SK-N-SH treated with all-trans-retinoic acid at 6 μM for 48 hours (cell line): ENCODE results near the gene PTPRN2.

Source experiments
- ATAC-seq: fragments of 200-7000 bp; cut with Tn5 transposase; 3 replicates; pipeline ENCODE4 v1.9.1; 2020; ENCODE audit warnings: mild to moderate bottlenecking, moderate library complexity
- ARNTL ChIP-seq: fragments of 450-650 bp; formaldehyde crosslinking; IDR thresholded peaks from 2 replicates; pipeline ENCODE4 v1.5.0; 2020; ENCODE audit warnings: low read depth, mild to moderate bottlenecking, moderate library complexity, borderline replicate concordance
- BACH2 ChIP-seq: fragments of 250-450 bp; sonication (Bioruptor Pico); IDR thresholded peaks from 2 replicates; pipeline ENCODE4 v1.9.0; 2021; ENCODE audit warnings: mild to moderate bottlenecking, borderline replicate concordance
- CSDC2 ChIP-seq: fragments of 250-450 bp; sonication (Bioruptor Pico); IDR thresholded peaks from 2 replicates; pipeline ENCODE4 v1.5.0; 2020; ENCODE audit warnings: mild to moderate bottlenecking, moderate library complexity
- ESRRG ChIP-seq: fragments of 250-450 bp; sonication (Bioruptor Pico); IDR thresholded peaks from 2 replicates; pipeline ENCODE4 v1.6.1; 2021; ENCODE audit warnings: mild to moderate bottlenecking
- GLIS3 ChIP-seq: fragments of 250-450 bp; sonication (Bioruptor Pico); IDR thresholded peaks from 2 replicates; pipeline ENCODE4 v1.5.0; 2020; ENCODE audit warnings: mild to moderate bottlenecking, moderate library complexity
- ISL1 ChIP-seq: fragments of 250-450 bp; sonication (Bioruptor Pico); IDR thresholded peaks from 2 replicates; pipeline ENCODE4 v2.1.2; 2022; ENCODE audit warnings: mild to moderate bottlenecking, moderate library complexity
- OSR1 ChIP-seq: fragments of 250-450 bp; sonication (Bioruptor Pico); IDR thresholded peaks from 2 replicates; pipeline ENCODE4 v1.8.0; 2022; ENCODE audit warnings: moderate library complexity, mild to moderate bottlenecking, inconsistent platforms
- PPARA ChIP-seq: fragments of 250-450 bp; sonication (Bioruptor Pico); IDR thresholded peaks from 2 replicates; pipeline ENCODE4 v1.5.0; 2020; ENCODE audit warnings: mild to moderate bottlenecking, borderline replicate concordance
- SNAI2 ChIP-seq: fragments of 250-450 bp; sonication (Bioruptor Pico); IDR thresholded peaks from 2 replicates; pipeline ENCODE4 v1.5.0; 2020; ENCODE audit warnings: mild to moderate bottlenecking, moderate library complexity
- TCF4 ChIP-seq: fragments of 250-450 bp; sonication (Bioruptor Pico); IDR thresholded peaks from 2 replicates; pipeline ENCODE4 v1.8.0; 2021; ENCODE audit warnings: mild to moderate bottlenecking, moderate library complexity, borderline replicate concordance
- TOX ChIP-seq: fragments of 250-450 bp; sonication (Bioruptor Pico); IDR thresholded peaks from 2 replicates; pipeline ENCODE4 v1.8.0; 2021; ENCODE audit warnings: mild to moderate bottlenecking, moderate library complexity, borderline replicate concordance
- TSHZ2 ChIP-seq: fragments of 250-450 bp; sonication (Bioruptor Pico); IDR thresholded peaks from 2 replicates; pipeline ENCODE4 v1.5.0; 2020; ENCODE audit warnings: mild to moderate bottlenecking, moderate library complexity
- ZFP3 ChIP-seq: fragments of 250-450 bp; sonication (Bioruptor Pico); IDR thresholded peaks from 2 replicates; pipeline ENCODE4 v1.5.0; 2020; ENCODE audit warnings: mild to moderate bottlenecking, moderate library complexity
- ZFP30 ChIP-seq: fragments of 450-650 bp; formaldehyde crosslinking; IDR thresholded peaks from 2 replicates; pipeline ENCODE4 v1.5.0; 2022; ENCODE audit warnings: mild to moderate bottlenecking, moderate library complexity
- ZNF565 ChIP-seq: fragments of 450-650 bp; formaldehyde crosslinking; conservative IDR thresholded peaks from 2 replicates; pipeline ENCODE4 v1.5.0; 2020; ENCODE audit warnings: low read depth, mild to moderate bottlenecking, moderate library complexity
- ZNF70 ChIP-seq: fragments of 450-650 bp; formaldehyde crosslinking; IDR thresholded peaks from 2 replicates; pipeline ENCODE4 v1.5.0; 2020; ENCODE audit warnings: mild to moderate bottlenecking, moderate library complexity
- ZNF8 ChIP-seq: fragments of 450-650 bp; formaldehyde crosslinking; IDR thresholded peaks from 2 replicates; pipeline ENCODE4 v1.5.0; 2020; ENCODE audit warnings: mild to moderate bottlenecking, moderate library complexity
- TF ChIP-seq, protein P1 (sequence below): fragments of 250-450 bp; sonication (Bioruptor Pico); IDR thresholded peaks from 2 replicates; pipeline ENCODE4 v1.8.0; 2020; ENCODE audit warnings: mild to moderate bottlenecking, moderate library complexity, borderline replicate concordance
- TF ChIP-seq, protein P2 (sequence below): fragments of 250-450 bp; sonication (Bioruptor Pico); IDR thresholded peaks from 2 replicates; pipeline ENCODE4 v1.5.1; 2021; ENCODE audit warnings: mild to moderate bottlenecking, moderate library complexity

PTPRN2 gene

GRCh38 chr7:157676001-157676400 is 911.6 kb downstream of the PTPRN2 start:
- TF ChIP-seq PPARA (CRISPR knock-in tag) (no peak), ZNF8 (no peak), ZNF565 (CRISPR knock-in tag) (no peak), CSDC2 (no peak), ARNTL (no peak), SNAI2 (CRISPR knock-in tag) (no peak), ZNF70 (CRISPR knock-in tag) (no peak), GLIS3 (CRISPR knock-in tag) (no peak)
- TF ChIP-seq, protein P1, sequence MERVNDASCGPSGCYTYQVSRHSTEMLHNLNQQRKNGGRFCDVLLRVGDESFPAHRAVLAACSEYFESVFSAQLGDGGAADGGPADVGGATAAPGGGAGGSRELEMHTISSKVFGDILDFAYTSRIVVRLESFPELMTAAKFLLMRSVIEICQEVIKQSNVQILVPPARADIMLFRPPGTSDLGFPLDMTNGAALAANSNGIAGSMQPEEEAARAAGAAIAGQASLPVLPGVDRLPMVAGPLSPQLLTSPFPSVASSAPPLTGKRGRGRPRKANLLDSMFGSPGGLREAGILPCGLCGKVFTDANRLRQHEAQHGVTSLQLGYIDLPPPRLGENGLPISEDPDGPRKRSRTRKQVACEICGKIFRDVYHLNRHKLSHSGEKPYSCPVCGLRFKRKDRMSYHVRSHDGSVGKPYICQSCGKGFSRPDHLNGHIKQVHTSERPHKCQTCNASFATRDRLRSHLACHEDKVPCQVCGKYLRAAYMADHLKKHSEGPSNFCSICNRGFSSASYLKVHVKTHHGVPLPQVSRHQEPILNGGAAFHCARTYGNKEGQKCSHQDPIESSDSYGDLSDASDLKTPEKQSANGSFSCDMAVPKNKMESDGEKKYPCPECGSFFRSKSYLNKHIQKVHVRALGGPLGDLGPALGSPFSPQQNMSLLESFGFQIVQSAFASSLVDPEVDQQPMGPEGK: no peak
- TF ChIP-seq, protein P2, sequence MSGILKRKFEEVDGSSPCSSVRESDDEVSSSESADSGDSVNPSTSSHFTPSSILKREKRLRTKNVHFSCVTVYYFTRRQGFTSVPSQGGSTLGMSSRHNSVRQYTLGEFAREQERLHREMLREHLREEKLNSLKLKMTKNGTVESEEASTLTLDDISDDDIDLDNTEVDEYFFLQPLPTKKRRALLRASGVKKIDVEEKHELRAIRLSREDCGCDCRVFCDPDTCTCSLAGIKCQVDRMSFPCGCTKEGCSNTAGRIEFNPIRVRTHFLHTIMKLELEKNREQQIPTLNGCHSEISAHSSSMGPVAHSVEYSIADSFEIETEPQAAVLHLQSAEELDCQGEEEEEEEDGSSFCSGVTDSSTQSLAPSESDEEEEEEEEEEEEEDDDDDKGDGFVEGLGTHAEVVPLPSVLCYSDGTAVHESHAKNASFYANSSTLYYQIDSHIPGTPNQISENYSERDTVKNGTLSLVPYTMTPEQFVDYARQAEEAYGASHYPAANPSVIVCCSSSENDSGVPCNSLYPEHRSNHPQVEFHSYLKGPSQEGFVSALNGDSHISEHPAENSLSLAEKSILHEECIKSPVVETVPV: no peak
- TF ChIP-seq, all 23 proteins: peak for 0
- no peak for ATAC-seq

GRCh38 chr7:157675427-157675927 is 912.1 kb downstream of the PTPRN2 start:
- no peak for ATAC-seq
- TF ChIP-seq BACH2 (no peak), SNAI2 (CRISPR knock-in tag) (no peak), ZNF70 (CRISPR knock-in tag) (no peak), GLIS3 (CRISPR knock-in tag) (no peak), ISL1 (no peak), OSR1 (CRISPR knock-in tag) (no peak), ZNF8 (no peak), ZFP3 (CRISPR knock-in tag) (no peak), TCF4 (no peak)
- TF ChIP-seq, protein P2: no peak

GRCh38 chr7:157674715-157675426 is 912.8 kb downstream of the PTPRN2 start:
- TF ChIP-seq ZNF70 (CRISPR knock-in tag) (no peak), ZNF565 (CRISPR knock-in tag) (no peak), ARNTL (no peak), SNAI2 (CRISPR knock-in tag) (no peak), ZNF8 (no peak), BACH2 (no peak), ESRRG (CRISPR knock-in tag) (no peak), CSDC2 (no peak), ZFP30 (CRISPR knock-in tag) (no peak), TOX (CRISPR knock-in tag) (no peak), ISL1 (no peak), TSHZ2 (CRISPR knock-in tag) (no peak)
- TF ChIP-seq, protein P1: no peak

More at GRCh38 chr7:157674715-157675426, 912.8 kb downstream of the PTPRN2 start:
- no peak for ATAC-seq
